Thoracic aorta (tissue), 2 donors: ENCODE data around the gene PIGR. TPM values are rescaled to one million over a fixed set of nuclear protein-coding genes. Genes with fewer than 3 reads are reported as not detected.

Experiments
- ATAC-seq: fragments of 150-250 bp; one replicate; pipeline ENCODE4 v1.8.0; 2017; ENCODE audit warnings: low read depth; ENCODE audit not compliant: insufficient number of reproducible peaks, low FRiP score
- DNase-seq: peaks from one replicate; pipeline ENCODE4 v3.0.0-alpha.2; 2020; ENCODE audit warnings: low spot score
- H3K27ac ChIP-seq, 2 donors: fragments of 200-600 bp; sonication (generic); 1 replicate in 1 of 2; 2 replicates in 1 of 2; pipeline ENCODE4 v1.5.1; 2016; ENCODE audit warnings: mild to moderate bottlenecking in 2 of 2, moderate library complexity in 2 of 2
- H3K27me3 ChIP-seq: fragments of 200-600 bp; sonication (generic); replicated peaks from 2 replicates; pipeline ENCODE4 v1.6.0; 2016; ENCODE audit warnings: mild to moderate bottlenecking; ENCODE audit not compliant: insufficient read depth
- H3K36me3 ChIP-seq: fragments of 200-600 bp; sonication (generic); one replicate; pipeline ENCODE4 v1.5.1; 2016
- H3K4me1 ChIP-seq, 2 donors: fragments of 200-600 bp; sonication (generic); 1 replicate in 1 of 2; 2 replicates in 1 of 2; pipeline versions ENCODE4 v1.5.1 to v1.6.0; 2016; ENCODE audit warnings: low read depth in 2 of 2, mild to moderate bottlenecking in 1 of 2; ENCODE audit not compliant: control insufficient read depth in 1 of 2
- H3K4me3 ChIP-seq: fragments of 200-600 bp; sonication (generic); 2 replicates; pipeline ENCODE4 v1.5.1; 2016; ENCODE audit warnings: mild to moderate bottlenecking
- H3K9me3 ChIP-seq: fragments of 200-600 bp; sonication (generic); 2 replicates; pipeline ENCODE4 v1.5.1; 2016
- CTCF ChIP-seq: fragments of 200-600 bp; sonication (generic); IDR thresholded peaks from one replicate; pipeline ENCODE4 v1.5.1; 2019; ENCODE audit warnings: antibody characterized with exemption
- total RNA-seq, 2 donors: library from RNA; depleted of rRNA; stranded (reverse); fragments of >200 nt; gene quantifications; one replicate each; pipeline versions ENCODE4 v1.1.0 to v1.2.3, GENCODE V29; 2016

Gene PIGR
- total RNA-seq, 2 donors from 2014 or later = 7.7 TPM; not detected in 1

DNA sequence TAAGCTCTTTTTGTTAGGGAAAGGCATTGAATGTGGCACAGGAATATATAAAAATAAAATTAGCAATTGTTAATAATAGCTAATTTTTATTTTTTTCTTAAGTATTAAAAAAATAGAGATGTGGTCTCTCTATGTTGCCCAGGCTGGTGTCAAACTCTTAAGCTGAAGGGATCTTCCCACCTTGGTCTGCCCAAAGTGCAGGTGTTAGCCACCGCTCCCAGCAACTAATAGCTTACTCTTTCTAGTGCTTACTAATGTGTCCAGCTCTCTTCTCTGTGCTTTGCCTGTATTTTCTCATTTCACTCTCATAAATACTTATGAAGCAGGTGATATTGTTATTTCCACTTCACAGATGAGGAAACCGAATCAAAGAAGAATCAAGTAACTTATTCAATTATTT lies 62.4 kb downstream of the PIGR start:
- no peaks in the 10 kb centered on the region for H3K4me1 ChIP-seq
- no peak overlapping the region for H3K27ac ChIP-seq
- ATAC-seq (no peak), DNase-seq (no peak)
- no peaks in the 10 kb centered on the region for H3K36me3 ChIP-seq
- no peak overlapping the region for H3K4me3 ChIP-seq
- no peaks in the 10 kb centered on the region for H3K27me3 ChIP-seq
- no peak for TF ChIP-seq CTCF
- peaks cover 3% of the 10 kb centered on the region for H3K9me3 ChIP-seq

DNA sequence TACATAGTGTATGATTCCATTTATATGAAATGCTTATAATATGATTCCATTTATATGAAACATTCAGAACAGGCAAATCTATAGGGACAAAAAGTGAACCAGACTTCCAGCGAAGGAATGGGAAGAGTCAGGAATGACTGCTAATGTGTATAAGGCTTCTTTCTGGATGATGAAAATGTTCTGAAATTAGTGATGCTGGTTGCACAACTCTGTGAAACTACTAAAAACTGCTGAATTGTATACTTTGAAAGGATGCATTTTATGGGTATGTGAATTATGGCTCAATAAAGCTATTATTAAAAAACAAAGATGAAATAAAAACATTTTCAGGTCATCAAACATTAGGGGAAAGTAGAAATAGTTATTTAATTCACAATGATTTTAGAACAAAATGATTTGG lies 63.1 kb downstream of the PIGR start:
- no peaks in the 10 kb centered on the region for H3K4me1 ChIP-seq
- no peak for ATAC-seq
- H3K4me3 ChIP-seq = no peak overlapping the region
- no peak overlapping the region for H3K27ac ChIP-seq
- H3K9me3 ChIP-seq = peaks cover 9% of the 10 kb centered on the region
- TF ChIP-seq CTCF = no peak
- no peaks in the 10 kb centered on the region for H3K27me3 ChIP-seq
- H3K36me3 ChIP-seq = no peaks in the 10 kb centered on the region
- DNase-seq = no peak

DNA sequence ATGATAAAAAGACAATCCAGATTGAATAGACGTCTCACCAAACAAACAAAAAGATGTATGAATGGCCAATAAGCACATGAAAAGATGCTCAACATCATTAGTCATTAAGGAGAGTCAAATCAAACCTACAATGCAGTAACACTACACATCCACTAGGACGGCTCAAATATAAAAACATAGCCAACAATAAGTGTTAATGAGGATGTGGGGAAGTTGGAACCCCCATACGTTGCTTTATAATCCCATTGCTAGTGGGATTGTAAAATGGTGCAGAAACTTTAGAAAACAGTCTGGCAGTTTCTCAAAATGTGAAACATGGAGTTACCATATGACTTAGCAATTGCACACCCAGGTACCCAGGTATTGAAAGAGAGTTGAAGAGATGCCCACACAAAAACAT lies 63.7 kb downstream of the PIGR start:
- Histone ChIP-seq H3K4me3 (no peak overlapping the region), H3K36me3 (no peaks in the 10 kb centered on the region), H3K27me3 (no peaks in the 10 kb centered on the region), H3K4me1 (no peaks in the 10 kb centered on the region), H3K27ac (no peak overlapping the region), H3K9me3 (peaks cover 13% of the 10 kb centered on the region)
- no peak for TF ChIP-seq CTCF
- DNase-seq (no peak), ATAC-seq (no peak)

DNA sequence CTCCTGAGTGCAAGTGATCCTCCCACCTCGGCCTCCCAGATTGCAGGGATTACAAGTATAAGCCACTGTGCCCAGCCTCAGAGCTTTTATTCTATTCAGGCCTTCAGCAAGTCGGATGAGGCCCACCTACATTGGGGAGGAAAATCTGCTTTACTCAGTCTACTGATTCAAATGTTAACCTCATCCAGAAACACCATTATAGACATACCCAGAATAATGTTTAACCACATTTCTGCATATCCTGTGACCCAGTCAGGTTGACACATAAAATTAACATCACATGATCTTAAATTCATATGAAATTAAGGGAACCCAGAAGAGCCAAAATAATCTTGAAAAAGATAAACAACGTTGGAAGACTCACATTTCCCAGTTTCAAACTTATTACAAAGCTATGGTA lies 66.0 kb downstream of the PIGR start:
- Histone ChIP-seq H3K27ac (no peak overlapping the region), H3K4me3 (no peak overlapping the region), H3K36me3 (no peaks in the 10 kb centered on the region), H3K4me1 (no peaks in the 10 kb centered on the region), H3K27me3 (no peaks in the 10 kb centered on the region), H3K9me3 (peaks cover 14% of the 10 kb centered on the region)
- no peak for DNase-seq
- ATAC-seq = no peak
- no peak for TF ChIP-seq CTCF

Other genes with a start within 250 kb of the PIGR start
- gene IL19, start 175.7 kb downstream of the PIGR start, total RNA-seq = not detected
- 10 to 100 TPM; 19.8 to 40.9 TPM for gene IL10, start 174.0 kb downstream of the PIGR start, total RNA-seq
- gene IL20, start 80.8 kb downstream of the PIGR start, total RNA-seq = not detected
- gene IL24, start 49.0 kb downstream of the PIGR start, total RNA-seq = not detected
- gene FCMR, start 24.5 kb downstream of the PIGR start, total RNA-seq = 1 to 10 TPM in 1 of 2 donors, not detected in 1; 5.4 TPM
- gene FCAMR, start 24.0 kb upstream of the PIGR start, total RNA-seq = not detected
- gene C1orf116, start 86.3 kb upstream of the PIGR start, total RNA-seq = 1 to 10 TPM in 1 of 2 donors, under 1 TPM in 1; 0.14 to 1.3 TPM
- 1 to 10 TPM; 3.8 to 8.4 TPM for gene YOD1, start 104.7 kb upstream of the PIGR start, total RNA-seq
- 1 to 10 TPM; 6.4 to 8.5 TPM for gene PFKFB2, start 106.8 kb upstream of the PIGR start, total RNA-seq
- gene C4BPB, start 142.4 kb upstream of the PIGR start, total RNA-seq = 1 to 10 TPM in 1 of 2 donors, under 1 TPM in 1; 0.54 to 3.7 TPM
- gene C4BPA, start 157.8 kb upstream of the PIGR start, total RNA-seq = under 1 TPM in 1 of 2 donors, not detected in 1; 0.71 TPM